ENCODE measurements around the gene TMEM150C. TPM values are rescaled to one million over a fixed set of nuclear protein-coding genes. Genes with fewer than 3 reads are reported as not detected.

TMEM150C gene
- total and polyA plus RNA-seq, 2 of the 4 experiments (the other 2 are of a cell fraction): 0.10 to 0.36 TPM

DNA sequence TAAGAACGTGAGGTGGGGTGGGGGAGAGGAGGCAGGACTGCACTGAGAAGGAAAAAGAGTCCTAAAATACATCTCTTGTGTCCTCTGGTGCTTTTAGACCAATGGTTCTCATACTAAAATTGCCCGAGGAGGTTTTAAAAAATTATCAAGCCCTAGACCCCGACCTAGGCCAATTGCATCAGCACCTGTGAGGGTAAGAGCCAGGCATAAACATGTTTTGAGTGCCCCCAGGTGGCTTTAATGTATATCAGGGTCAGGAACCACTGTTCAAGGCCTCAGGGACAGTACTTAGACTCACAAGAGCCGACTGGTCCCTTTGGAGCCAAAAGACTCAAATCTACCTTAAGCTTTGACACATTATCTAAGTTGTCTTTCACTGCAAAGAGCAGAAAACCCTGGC lies 37.5 kb upstream of the TMEM150C start:
- no TSS peak for BruUV-seq (replicated peaks)
- no peaks in the 10 kb centered on the region for H4K20me1 ChIP-seq (ENCODE audit: insufficient read depth, low read length)
- 80% methylated on average over 1 of the region's 4 CpGs; no CpG with 5 or more reads in 1 of the 2 experiments for WGBS, 2 experiments (ENCODE audit: extremely low coverage in 2 of 2, insufficient read length in 1 of 2)
- in situ Hi-C loops (cut with MboI; ENCODE audit: low sequenced_read_pairs) (no loop called here), intact Hi-C loops (cut with micrococcal nuclease) (no loop called here), dilution Hi-C loops (cut with HindIII; ENCODE audit: low sequenced_read_pairs, unreplicated experiment) (no loop called here)
- H3K9me3 ChIP-seq (ENCODE audit: control insufficient read depth, insufficient read depth, low read length): no peaks in the 10 kb centered on the region
- H3K4ac ChIP-seq (ENCODE audit: low read depth, low read length): no peak overlapping the region
- peaks cover 30% of the 10 kb centered on the region for H3K27me3 ChIP-seq (ENCODE audit: control insufficient read depth, insufficient read depth, low read length)
- H3K56ac ChIP-seq (ENCODE audit: extremely low read depth, insufficient read depth, low read length): no peak overlapping the region
- no peak overlapping the region for H2BK5ac ChIP-seq (ENCODE audit: low read depth, low read length, poor library complexity, severe bottlenecking)
- no peak overlapping the region for H2BK15ac ChIP-seq (ENCODE audit: low read depth, low read length)
- peak overlapping the region; percentile 28 for H2AFZ ChIP-seq (replicated peaks; ENCODE audit: low read length, poor library complexity)
- H2AK9ac ChIP-seq (replicated peaks; ENCODE audit: low read depth, low read length, poor library complexity): no peak overlapping the region
- no peak overlapping the region for H3K4me3 ChIP-seq (ENCODE audit: insufficient read depth, low read depth, low read length)
- H3K27ac ChIP-seq (ENCODE audit: insufficient read depth, low read length): no peak overlapping the region
- H3K4me1 ChIP-seq (ENCODE audit: control insufficient read depth, insufficient read depth, low read length): no peaks in the 10 kb centered on the region
- no peak overlapping the region for H2AK5ac ChIP-seq (ENCODE audit: low read depth, low read length)
- 0 out of 2 replicates have a peak, but pooled peaks cover 4% of the 10 kb centered on the region for H3K9me1 ChIP-seq (ENCODE audit: insufficient read depth, low read length)
- ATAC-seq (ENCODE audit: low read depth) (no peak), DNase-seq (no peak)
- no peak overlapping the region for H4K8ac ChIP-seq (ENCODE audit: low read depth in 2 of 2, low read length in 2 of 2)
- TF ChIP-seq MAZ (IDR thresholded peaks at IDR 0.05; ENCODE audit: borderline replicate concordance, low read depth, low read length) (no peak), BHLHE40 (IDR thresholded peaks at IDR 0.05; ENCODE audit: low read depth, low read length) (no peak), POLR2A (IDR thresholded peaks at IDR 0.05; ENCODE audit: low read depth, low read length) (no peak), NFE2L2 (IDR thresholded peaks at IDR 0.05; ENCODE audit: low read depth, low read length) (no peak), CEBPB (IDR thresholded peaks at IDR 0.05; ENCODE audit: low read depth, low read length) (no peak), MXI1 (IDR thresholded peaks at IDR 0.05; ENCODE audit: borderline replicate concordance, low read depth, low read length) (no peak), MAFK (IDR thresholded peaks at IDR 0.05; ENCODE audit: low read depth, low read length) (no peak), CHD1 (IDR thresholded peaks at IDR 0.05; ENCODE audit: low read depth, low read length) (no peak), RCOR1 (IDR thresholded peaks at IDR 0.05; ENCODE audit: insufficient replicate concordance, low read length) (no peak), RAD21 (IDR thresholded peaks at IDR 0.05; ENCODE audit: low read length) (no peak), FOS (IDR thresholded peaks at IDR 0.05; ENCODE audit: low read depth, low read length) (no peak), RFX5 (IDR thresholded peaks at IDR 0.05; ENCODE audit: low read depth, low read length) (no peak), SMC3 (IDR thresholded peaks at IDR 0.05; ENCODE audit: low read depth, low read length) (no peak)
- TF ChIP-seq, protein P1, sequence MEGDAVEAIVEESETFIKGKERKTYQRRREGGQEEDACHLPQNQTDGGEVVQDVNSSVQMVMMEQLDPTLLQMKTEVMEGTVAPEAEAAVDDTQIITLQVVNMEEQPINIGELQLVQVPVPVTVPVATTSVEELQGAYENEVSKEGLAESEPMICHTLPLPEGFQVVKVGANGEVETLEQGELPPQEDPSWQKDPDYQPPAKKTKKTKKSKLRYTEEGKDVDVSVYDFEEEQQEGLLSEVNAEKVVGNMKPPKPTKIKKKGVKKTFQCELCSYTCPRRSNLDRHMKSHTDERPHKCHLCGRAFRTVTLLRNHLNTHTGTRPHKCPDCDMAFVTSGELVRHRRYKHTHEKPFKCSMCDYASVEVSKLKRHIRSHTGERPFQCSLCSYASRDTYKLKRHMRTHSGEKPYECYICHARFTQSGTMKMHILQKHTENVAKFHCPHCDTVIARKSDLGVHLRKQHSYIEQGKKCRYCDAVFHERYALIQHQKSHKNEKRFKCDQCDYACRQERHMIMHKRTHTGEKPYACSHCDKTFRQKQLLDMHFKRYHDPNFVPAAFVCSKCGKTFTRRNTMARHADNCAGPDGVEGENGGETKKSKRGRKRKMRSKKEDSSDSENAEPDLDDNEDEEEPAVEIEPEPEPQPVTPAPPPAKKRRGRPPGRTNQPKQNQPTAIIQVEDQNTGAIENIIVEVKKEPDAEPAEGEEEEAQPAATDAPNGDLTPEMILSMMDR (conservative IDR thresholded peaks at IDR 0.05; ENCODE audit: low read depth, low read length): no peak
- TF ChIP-seq, protein P2, sequence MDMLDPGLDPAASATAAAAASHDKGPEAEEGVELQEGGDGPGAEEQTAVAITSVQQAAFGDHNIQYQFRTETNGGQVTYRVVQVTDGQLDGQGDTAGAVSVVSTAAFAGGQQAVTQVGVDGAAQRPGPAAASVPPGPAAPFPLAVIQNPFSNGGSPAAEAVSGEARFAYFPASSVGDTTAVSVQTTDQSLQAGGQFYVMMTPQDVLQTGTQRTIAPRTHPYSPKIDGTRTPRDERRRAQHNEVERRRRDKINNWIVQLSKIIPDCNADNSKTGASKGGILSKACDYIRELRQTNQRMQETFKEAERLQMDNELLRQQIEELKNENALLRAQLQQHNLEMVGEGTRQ (IDR thresholded peaks at IDR 0.05; ENCODE audit: low read depth, low read length): no peak
- no peak overlapping the region for H3K23ac ChIP-seq (ENCODE audit: low read depth, low read length)
- H3K36me3 ChIP-seq (ENCODE audit: control insufficient read depth, insufficient read depth, low read length): no peaks in the 10 kb centered on the region
- H4K91ac ChIP-seq (ENCODE audit: insufficient read depth, low read depth, low read length): no peak overlapping the region
- H3K14ac ChIP-seq (replicated peaks; ENCODE audit: low read depth, low read length): no peak overlapping the region
- no peak overlapping the region for H3K4me2 ChIP-seq (ENCODE audit: low read depth, low read length)
- ChIA-PET POLR2A (ENCODE audit: unreplicated experiment) (no interaction called here), CTCF (interaction anchor here (0.6 kb wide), 1 partner anchor 18 kb away, joined by 3 read pairs; no protein-coding TSS in a partner anchor)
- H3K9ac ChIP-seq (ENCODE audit: low read depth, low read length): no peak overlapping the region
- H2BK120ac ChIP-seq (ENCODE audit: low read depth, low read length): no peak overlapping the region
- H3K18ac ChIP-seq (ENCODE audit: low read depth, low read length): no peak overlapping the region
- no peak overlapping the region for H4K5ac ChIP-seq (ENCODE audit: low read depth, low read length)
- no peak overlapping the region for H2BK20ac ChIP-seq (ENCODE audit: low read depth, low read length)
- no peaks in the 10 kb centered on the region for H3K79me1 ChIP-seq (ENCODE audit: low read depth in 1 of 2, low read length in 2 of 2)
